Left renal pelvis (tissue), 4 donors: ENCODE data around the gene OR2AG2. TPM values are rescaled to one million over a fixed set of nuclear protein-coding genes. Genes with fewer than 3 reads are reported as not detected.
"Not testable (repeated sequence)": the region's sequence is repeated elsewhere in the genome, so short reads cannot be mapped to it uniquely, and the experiment has no call there.

Source experiments
- DNase-seq, 4 donors: peaks; one replicate each; pipeline ENCODE4 v3.0.0-alpha.2; 2013; ENCODE audit warnings: low read depth in 4 of 4, low spot score in 3 of 4
- polyA plus RNA-seq, 4 donors: library from polyadenylated mRNA; unstranded; fragments of 120-200 nt; gene quantifications; one replicate each; pipeline ENCODE4 v1.2.1, GENCODE V29; 2013; ENCODE audit not compliant: insufficient read length in 4 of 4

The OR2AG2 gene, protein sequence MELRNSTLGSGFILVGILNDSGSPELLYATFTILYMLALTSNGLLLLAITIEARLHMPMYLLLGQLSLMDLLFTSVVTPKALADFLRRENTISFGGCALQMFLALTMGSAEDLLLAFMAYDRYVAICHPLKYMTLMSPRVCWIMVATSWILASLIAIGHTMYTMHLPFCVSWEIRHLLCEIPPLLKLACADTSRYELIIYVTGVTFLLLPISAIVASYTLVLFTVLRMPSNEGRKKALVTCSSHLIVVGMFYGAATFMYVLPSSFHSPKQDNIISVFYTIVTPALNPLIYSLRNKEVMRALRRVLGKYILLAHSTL
- polyA plus RNA-seq, result under 1 TPM in 3 of 4 donors, not detected in 1; 0.04 to 0.06 (median 0.05) TPM

DNA sequence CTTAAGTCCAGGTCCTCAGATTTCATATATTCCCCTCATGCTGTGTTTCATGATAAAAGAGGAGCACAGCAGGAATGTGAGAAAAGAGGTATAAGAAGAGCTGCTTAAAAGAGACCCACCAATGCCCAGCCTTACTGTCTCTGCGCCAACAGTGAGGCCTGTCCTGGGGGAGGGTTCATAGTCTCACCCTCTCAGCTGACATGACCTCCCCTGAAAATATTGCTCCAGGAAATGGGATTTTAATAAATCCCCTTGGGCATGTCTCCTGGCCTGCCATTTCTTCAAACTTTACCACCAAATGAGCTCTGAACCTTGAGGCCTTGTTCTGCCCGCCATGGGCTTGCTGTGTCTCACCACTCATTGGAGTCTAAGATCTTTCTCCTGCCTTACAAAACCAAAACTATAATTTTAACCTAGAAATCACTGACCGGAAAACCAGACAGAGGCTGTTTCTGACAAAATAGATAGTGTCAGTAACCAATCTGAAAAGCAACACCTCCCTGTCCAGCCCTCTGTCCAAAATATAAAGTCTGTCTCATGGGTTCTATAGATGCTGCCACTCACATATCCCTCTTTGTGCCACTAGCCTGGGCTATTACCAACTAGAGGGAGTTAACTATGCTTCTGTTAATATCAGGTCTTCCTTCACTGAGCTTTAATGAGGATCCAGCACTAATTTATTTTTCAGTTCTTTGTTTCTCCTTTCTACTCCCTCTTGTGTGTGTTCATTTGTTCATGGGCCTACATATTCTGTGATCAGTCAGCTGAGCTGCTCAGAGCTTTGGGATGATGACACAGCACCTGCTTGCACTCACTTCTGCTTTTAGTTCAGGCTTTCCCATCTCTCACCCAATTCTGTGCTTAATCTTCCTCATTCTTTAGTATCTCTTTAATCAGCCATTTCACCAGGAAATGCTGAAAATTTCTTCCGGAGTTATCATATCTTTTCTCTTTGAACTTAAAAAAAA, at the start of gene OR2AG2:
TSS of gene OR2AG2 (minus strand) at position 51 of the 968 bp plus-strand sequence. CDS start 3,019 bp downstream, outside the sequence.
- DNase-seq, result no peak

DNA sequence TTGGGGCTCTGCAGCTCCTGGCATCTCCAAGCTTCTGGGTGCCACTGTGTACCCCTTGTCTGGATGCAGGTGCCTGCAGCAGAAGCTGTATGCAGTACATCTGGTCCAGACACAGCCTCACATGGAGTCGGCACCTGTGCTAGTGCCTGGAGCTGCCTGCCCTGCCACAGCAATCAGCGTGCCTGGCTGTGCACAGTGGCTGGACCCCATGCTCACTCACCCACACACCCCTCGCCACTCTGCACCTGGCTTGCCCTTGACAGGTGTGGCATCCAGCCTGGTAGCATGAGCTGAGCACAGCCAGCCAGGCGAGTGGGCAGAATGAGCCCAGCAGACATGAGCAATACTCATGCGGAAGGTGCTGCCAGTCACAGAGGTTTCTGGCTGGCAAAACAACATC, 47.2 kb upstream of the OR2AG2 start:
- no peak for DNase-seq

DNA sequence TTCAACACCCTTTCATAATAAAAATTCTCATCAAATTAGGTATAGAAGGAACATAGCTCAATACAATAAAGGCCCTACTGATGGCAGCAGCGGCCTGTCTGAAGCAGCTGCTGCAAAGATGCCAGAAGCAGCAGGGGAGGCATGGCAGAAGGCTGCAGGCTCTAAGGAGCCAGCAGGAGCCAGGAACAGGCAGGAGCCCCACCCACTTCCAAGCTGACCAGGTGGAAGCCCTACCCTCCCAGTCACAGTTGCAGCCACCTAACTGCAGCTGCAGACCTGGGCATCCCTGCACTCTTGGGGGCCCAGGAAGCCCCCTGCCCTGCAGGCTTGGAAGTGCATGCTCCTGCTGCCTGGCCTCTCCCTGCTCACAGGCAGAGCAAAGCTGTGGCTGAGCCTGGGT, 45.9 kb upstream of the OR2AG2 start:
- no peak for DNase-seq

DNA sequence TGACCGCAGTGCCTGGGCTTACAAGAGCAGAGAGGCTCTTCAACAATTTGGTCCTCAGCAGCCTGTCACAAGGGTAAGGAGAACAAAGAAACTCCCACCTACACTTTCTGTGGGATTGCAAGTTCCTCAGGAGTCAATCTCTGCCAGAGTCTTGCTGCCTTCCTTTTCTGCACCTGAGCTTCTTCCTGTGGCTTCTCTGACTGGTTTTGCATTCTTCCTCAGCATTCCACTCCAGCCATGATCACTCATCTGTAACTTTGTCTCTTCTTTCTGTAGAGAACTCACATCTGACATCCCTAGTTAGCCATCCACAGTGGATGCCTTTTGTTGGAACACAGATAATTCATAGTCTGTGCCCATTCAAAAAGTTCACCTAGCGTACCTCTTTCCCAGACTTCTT, 41.9 kb upstream of the OR2AG2 start:
- DNase-seq, result no peak

DNA sequence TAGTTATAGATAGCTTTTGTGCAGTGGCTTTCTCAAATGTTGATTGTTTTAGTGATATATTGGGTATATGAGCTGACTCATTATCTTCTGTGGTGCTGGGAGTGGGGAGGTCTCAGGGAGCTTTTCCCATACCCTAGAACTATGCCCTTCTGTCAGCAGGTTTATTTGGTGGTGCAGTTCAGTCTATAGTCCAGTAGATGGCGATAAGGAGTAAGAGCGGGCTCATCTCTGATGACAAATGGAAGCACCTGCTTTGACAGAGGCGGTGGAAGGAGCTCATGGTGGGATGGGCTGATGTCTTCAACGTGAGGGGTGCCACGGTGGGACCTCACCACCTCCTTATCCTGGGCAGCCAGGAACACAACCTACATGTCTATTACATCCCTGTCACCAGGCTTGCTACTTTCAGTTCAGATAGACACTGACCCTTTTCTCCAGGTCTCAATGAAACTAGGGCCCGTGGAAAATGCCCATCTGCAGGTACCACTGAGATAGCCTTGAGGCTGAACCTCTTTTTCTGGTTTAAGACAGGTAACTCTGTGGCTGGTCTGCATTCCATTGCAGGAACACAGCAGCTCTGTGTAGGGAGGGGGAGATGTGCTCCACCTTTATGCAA, 40.7 kb upstream of the OR2AG2 start:
- peak in 3 of 4 donors; percentile 8 to 26 (median 9) for DNase-seq

DNA sequence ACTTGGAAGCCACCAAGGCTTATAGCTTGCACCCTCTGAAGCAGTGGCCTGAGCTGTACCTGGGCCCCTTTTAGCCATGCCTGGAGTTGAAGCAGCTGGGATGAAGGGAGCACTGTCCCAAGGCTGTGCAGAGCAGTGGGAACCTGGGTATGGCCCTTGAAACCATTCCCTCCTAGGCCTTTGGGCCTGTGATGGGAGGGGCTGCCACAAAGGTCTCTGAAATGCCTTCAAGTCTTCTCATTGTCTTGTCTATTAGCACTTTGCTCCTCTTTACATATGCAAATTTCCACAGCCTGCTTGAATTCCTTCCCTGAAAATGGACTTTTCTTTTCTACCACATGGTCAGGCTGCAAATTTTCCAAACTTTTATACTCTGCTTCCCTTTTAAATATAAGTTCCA, 29.3 kb upstream of the OR2AG2 start:
- not testable (repeated sequence) for DNase-seq

DNA sequence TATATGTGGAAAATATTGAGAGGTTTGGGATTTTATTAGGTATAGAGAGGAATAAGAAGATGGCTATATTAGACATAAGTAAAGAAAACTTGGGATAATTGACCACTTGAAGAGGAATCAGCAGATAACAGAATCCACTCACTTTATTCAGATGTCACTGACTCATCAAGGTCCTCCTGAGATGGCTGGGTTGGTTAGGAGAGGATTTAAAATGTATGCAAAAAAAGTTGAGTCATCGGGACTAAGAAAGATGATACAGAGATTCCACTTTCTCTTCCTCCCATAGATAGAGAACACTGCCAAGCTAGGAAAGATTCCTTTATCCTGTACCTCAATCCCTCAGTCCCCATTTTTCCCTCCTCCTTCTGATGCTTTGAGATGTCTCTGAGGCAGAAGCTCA, 27.6 kb upstream of the OR2AG2 start, which contains the start of gene OR6A2:
TSS of gene OR6A2 (minus strand) at position 288 of the 400 bp plus-strand sequence. CDS start 3,981 bp downstream, outside the sequence.
- DNase-seq, result no peak

DNA sequence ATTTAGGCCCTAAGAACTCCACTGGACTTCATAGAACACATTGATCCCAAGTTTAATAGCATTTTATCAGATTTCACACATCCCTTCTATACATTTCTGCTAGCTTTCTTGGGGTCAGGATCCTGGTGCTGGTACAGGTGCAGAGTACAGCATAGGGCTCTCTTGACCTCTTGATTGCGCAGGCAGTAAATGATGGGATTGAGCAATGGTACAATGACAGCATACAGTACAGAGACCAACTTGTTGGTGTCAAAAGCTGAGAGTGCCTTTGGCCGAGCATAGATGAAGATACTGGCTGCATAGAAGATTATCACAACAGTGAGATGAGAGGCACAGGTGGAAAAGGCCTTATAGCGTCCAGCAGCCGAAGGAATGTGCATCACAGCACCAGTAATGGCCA, 22.9 kb upstream of the OR2AG2 start:
- DNase-seq, result no peak

DNA sequence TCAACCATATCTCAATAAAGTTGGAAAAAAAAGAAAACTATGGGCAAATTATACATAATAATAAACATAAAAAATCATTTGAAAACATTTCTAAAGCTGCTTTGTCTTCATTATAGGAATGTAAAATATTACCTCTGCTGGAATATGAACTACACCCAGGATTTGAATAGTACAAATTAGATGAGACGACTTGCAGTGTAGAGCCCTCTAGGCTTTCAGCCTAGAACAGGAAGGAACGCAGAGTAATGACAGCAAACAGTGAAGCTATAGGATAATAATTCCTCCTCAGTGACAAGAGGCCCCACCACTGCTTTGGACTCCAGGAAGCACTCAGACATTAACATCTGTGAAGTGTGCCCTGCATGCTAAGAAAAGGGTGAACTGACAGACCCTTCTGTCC, 18.8 kb upstream of the OR2AG2 start:
- DNase-seq, result no peak

DNA sequence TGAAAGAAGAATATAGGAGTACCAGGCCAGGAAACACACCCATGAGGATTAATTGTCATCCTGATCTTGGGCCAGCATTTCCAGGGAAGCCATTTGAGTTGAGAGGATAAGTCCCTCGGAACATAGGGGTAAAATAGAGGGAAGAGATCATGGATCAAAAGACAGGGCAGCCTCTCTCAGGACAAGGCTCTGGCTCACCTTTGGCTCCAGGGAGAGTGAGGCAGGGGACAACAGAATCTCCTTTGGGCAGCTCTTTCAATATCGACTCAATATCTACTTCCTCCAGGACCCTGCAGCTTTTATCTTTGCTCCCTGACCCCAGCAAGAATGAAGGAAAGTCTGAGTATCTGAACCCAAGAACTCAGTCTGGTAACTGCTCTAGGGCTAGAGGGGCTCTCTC, 10.9 kb upstream of the OR2AG2 start, which contains the start of gene OR2AG1:
TSS of gene OR2AG1 (plus strand) at position 301 of the 400 bp plus-strand sequence. CDS start 2,018 bp downstream, outside the sequence.
- DNase-seq, result no peak

DNA sequence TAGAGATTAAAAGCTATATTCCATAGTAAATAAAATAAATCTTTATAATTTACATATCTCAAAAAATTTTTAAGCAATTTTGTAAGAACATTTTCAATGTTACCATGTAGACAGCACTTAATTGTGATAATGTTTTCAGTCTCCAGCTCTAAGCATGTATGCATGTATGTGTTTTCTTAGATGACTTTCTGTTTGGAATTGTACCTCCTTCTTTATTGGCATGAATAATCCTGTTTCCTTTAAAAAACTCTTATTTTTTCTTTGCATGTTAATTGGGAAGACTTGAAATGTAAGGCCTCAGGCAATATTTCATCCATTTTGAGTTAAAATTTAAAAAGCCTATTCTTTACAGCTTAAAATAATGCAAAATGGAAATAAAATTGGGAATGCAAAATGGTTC, 9.1 kb upstream of the OR2AG2 start:
- DNase-seq, result no peak

DNA sequence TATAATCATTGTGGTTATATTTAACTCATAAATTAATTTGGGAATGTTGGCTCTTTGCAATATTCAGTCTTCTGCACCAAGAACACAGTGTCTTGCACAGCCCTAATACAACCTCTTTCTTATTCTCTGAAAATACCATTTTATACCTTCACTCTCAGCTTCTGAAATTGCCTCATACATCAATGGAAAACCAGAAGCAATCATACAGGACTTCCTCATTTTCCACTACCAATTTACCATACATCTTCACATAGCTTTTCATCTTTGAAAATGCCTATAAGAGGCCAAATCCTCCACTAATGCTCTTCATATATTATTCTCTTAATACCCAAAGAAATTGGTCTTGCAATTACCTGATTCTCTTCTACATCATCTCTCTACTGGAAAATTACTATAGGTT, 6.7 kb upstream of the OR2AG2 start:
- DNase-seq, result no peak

DNA sequence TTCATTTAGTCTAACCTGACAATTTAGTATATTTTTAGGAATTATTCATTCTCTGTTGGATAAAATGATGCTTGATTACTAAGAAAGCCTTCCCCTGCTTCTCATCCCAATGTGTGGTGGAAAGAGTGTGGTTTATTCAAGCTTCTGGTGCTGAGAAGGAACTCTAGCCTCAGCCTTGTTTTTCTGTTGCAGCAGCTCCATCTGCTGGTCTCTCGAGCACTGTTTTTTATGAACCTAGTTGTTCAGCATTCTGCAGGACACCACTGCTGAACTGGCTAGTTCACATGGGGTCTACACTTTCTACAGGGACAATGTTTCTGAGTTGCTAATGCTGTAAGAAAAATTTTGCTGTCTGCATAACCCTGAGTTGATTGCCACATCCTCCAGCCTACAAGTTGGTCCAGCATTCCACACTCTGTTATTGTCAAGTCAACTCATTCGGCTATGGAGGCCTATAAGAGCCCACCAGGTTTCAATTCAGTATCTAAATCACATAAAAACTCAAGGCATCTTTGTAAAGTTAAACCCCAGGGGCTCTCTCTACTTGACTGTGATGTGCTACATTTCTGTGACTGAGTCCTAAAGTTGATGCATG, 14.3 kb downstream of the OR2AG2 start:
- DNase-seq, result peak in 2 of 4 donors; percentile 8 to 45

DNA sequence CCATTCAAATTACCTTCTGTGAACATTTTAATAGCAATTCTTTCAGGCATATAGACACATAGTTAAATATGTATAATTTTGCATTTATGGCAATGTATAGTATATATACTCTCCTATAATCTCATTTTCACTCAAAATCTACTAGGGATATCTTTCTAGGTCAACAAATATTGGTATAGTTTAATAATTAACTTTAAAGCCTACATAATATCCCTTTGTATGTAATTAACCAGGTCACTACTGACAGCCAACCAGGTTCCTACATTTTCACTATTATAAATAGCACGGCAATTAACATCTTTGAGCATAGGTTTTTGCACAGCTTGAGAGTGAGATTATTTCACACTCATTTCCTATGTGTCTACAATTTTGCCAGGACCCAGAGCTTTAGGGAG, 15.8 kb downstream of the OR2AG2 start:
- no peak for DNase-seq

DNA sequence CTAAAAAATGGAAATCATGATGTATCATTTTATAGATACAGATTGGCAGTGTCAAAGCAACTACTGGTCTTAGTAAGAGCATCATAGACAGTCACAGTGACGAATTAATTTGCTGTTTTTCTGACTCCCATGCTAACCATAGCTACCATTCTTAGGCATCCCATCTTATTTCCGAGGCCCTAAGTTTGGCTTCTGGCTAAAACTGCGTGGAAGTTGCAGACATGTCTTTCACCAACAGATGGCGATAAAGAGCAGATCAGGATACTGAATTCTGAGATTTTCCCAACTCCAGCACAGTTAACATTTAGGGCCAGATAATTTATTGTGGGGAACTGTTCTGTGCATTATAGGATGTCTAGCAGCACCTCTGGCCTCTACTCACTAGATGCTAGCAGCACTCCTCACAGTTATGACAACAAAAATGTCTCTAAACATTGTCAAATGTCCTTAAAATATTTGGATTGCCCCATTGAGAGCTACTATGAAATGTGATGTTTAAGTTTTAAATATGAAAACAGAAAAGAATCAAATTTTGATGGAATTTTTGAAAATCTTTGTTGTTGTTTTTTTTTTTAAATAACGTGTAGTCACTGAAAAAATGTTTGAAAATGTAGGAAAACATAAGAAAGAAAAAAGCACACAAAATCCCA, 16.3 kb downstream of the OR2AG2 start:
- peak in 1 of 4 donors; percentile 24 for DNase-seq

DNA sequence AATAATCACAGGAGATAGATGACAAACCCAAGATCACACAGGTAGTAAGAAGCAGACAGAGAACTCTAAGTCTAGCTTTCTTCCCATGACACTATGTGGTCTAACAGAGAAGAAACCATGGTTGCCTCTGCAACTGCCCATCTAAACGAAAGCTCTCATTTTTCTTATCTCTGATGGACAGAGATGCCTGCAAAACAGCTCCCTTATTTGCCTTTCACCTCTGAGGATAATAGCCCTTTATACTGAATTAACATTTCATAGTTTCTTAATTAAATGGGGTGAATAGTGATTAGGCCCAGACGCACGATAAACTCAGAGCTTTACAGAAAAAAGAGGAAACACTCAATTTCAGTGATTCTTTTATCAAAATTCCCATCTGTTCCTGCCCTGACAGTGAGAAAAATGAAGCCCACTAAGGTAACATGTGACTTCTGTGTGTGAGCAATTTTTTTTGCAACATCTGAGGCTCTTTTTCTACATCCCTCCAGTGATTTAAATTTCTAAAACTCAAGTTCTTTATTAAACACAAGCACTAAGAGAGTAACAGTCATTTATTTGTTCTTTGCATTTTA, 24.6 kb downstream of the OR2AG2 start:
- no peak for DNase-seq

DNA sequence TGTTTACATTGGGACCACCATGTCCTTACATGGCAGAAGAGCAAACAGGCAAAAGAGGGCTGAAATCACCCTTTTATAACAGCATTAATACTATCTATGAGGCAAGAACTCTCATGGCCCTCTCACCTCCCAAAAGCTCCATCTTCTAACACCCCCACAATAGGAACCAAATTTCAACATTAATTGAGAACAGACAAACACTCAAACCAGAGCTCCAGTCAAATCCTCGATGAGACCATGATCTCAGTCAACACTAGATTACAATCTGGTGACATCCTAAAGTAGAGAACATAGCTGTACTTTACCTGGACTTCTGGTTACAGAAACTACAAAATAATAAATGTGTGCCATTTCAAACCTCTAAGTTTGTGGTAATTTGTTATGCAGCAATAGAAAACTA, 25.1 kb downstream of the OR2AG2 start:
- no peak for DNase-seq

DNA sequence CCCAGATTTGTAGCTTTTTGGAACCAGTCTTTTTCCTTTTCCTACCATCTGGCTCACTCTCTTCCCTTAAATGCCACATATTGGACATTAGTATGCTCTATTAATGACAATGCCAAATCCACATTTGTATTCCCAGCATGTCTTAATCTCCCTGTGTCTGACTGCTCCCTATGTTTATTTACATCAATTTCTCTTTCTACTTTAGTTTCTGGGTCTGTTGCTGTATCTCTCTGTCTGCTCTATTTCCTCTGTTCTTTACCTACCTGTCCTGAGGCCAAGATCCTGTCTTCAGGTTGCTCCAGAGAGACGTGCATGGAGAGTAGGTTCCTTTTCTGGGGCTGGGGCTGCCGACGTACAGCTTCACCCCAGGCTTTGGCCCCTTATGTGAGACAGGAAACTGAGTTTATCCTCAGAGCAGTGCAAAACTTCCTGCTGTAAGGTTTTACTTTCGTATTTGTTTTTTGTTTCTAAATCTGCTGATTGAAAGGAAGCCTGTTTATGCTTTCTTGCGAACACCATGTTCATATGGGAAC, 25.6 kb downstream of the OR2AG2 start:
- DNase-seq, result no peak

DNA sequence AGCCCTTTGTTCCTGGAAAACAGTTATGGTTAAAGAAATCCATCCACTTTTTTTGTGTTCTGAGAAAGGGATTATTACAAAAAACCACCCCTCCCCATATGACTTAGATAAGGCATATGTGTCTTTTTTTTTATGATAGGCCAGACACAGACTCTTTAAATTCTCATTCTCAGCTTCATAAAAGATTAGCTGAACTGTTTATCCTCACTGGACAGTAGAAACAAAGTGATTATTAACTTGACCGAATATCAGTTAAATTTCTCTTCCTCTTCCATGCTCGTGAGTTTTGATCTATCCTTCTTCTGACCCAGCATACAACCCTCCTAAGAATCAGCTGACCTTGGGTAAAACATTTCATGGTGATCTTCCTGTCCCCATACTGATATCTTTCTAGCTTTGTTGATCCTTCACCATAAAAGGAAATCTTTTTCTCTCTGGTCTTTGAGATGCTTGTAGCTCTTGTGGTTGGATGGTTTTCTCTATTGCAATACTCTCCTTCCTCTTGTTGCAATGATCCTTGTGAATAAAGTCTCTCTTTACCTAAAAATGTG, 26.2 kb downstream of the OR2AG2 start:
- no peak for DNase-seq
